SJSA1 (cell line): ENCODE data around the gene ADK. TPM values are rescaled to one million over a fixed set of nuclear protein-coding genes. Genes with fewer than 3 reads are reported as not detected.

ENCODE experiments used
- DNase-seq, 2 experiments: peaks; one replicate each; pipeline ENCODE4 v3.0.0-alpha.2; 2015 to 2020; ENCODE audit warnings: low spot score in 2 of 2, low read depth in 1 of 2
- H3K27ac ChIP-seq: fragments of 250-450 bp; sonication (Bioruptor Pico); 2 replicates; pipeline ENCODE4 v1.5.1; 2020; ENCODE audit warnings: mild to moderate bottlenecking, moderate library complexity
- H3K27me3 ChIP-seq: fragments of 250-450 bp; sonication (Bioruptor Pico); replicated peaks from 2 replicates; pipeline ENCODE4 v1.5.1; 2020; ENCODE audit warnings: mild to moderate bottlenecking, moderate library complexity
- H3K36me3 ChIP-seq: fragments of 250-450 bp; sonication (Bioruptor Pico); 2 replicates; pipeline ENCODE4 v1.5.1; 2020; ENCODE audit warnings: mild to moderate bottlenecking
- H3K4me1 ChIP-seq: fragments of 250-450 bp; sonication (Bioruptor Pico); replicated peaks from 2 replicates; pipeline ENCODE4 v1.6.1; 2021; ENCODE audit warnings: mild to moderate bottlenecking
- H3K4me3 ChIP-seq: fragments of 250-450 bp; sonication (Bioruptor Pico); 2 replicates; pipeline ENCODE4 v1.5.1; 2020; ENCODE audit warnings: mild to moderate bottlenecking
- H3K9me3 ChIP-seq: fragments of 250-450 bp; sonication (Bioruptor Pico); replicated peaks from 2 replicates; pipeline ENCODE4 v1.5.1; 2020; ENCODE audit warnings: mild to moderate bottlenecking
- total RNA-seq: library from RNA; depleted of rRNA; stranded (reverse); fragments of >200 nt; shearing (Covaris generic); gene quantifications from 2 replicates; pipeline ENCODE4 v1.2.3, GENCODE V29; 2014; rRNA removed

ADK gene
- total RNA-seq, 1 experiment from 2014 or later = 63.0 TPM

DNA sequence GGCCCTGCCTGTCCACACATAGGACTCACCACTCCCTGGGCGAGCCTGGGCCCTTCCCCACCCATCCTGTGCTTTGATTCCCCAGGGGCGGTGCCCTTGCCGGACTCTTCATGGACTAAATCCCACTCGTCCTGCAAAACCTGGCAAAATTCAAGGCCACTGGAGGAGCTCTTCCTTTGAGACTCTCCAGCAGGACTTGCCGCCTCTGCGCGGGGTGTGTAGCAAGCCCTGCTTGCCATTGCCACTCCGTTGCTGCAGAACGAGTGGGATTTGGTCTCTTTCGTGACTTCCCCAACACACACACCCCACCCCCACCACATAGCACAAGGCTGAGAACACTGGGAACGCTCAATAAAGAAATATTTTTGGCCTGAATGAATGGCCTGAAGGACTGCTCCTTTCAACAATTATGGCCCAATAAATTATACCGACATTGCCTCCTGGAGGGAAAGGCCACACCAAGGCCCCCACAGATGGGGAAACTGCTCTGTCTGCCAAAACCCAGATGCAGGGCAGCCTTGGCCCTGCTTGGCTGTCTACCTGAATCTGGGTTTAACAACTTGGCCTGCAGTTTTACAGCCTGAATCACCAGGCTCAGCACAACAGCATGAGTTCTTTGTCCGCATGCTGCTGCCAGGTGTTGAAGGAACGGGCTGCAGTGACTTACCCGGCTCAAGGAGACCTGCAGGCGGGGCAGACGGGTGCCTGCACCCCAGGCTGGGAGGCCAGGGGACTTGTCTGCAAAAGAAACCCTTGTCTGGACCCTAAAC is 602.6 kb downstream of the ADK start:
- Histone ChIP-seq H3K9me3 (no peaks in the 10 kb centered on the region), H3K27me3 (no peaks in the 10 kb centered on the region), H3K4me1 (no peaks in the 10 kb centered on the region), H3K4me3 (no peak overlapping the region), H3K36me3 (no peaks in the 10 kb centered on the region), H3K27ac (no peak overlapping the region)
- DNase-seq = no peak

DNA sequence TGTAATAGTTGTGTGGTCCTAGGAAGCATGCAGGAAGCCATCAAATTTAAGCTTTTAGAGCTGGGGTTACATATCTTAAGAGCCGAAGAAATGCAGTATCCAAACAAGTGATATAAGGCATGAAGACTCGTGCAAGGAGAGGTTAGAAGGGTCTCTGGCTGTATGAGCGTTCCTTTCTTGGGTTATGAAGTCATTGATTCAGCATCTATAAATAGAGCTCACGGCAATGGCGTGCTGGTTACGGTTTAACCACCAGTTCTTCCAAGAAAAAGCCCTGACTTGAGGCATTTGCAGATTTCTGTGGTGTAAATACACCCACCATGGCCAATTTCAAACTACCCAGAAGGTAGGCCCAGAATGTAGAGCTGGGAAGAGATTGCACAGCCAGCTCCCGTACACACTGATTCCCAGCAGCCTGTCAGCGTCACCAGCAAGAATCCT is 603.4 kb downstream of the ADK start:
- H3K36me3 ChIP-seq = no peaks in the 10 kb centered on the region
- no peaks in the 10 kb centered on the region for H3K9me3 ChIP-seq
- H3K4me1 ChIP-seq = no peaks in the 10 kb centered on the region
- no peak overlapping the region for H3K27ac ChIP-seq
- no peaks in the 10 kb centered on the region for H3K27me3 ChIP-seq
- no peak for DNase-seq
- H3K4me3 ChIP-seq = no peak overlapping the region

DNA sequence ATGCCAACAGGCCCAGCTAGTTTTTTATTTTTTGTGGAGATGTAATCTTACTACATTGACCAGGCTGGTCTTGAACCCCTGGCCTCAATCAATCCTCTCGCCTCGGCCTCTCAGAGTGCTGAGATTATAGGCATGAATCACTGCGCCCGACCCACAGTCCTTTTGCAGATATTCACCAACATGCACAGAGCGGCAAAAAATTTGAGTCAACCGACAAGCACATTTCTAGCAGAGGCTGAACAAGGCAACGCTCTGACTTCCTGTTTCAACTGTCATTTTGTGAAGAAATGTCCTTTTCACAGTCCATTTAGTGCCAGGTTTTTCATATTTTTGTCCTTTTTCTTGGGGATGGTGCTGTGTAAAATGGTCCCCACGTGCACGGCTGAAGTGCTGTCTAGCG is 604.3 kb downstream of the ADK start:
- Histone ChIP-seq H3K9me3 (no peaks in the 10 kb centered on the region), H3K27me3 (no peaks in the 10 kb centered on the region), H3K27ac (no peak overlapping the region), H3K4me1 (no peaks in the 10 kb centered on the region), H3K36me3 (no peaks in the 10 kb centered on the region), H3K4me3 (no peak overlapping the region)
- DNase-seq = no peak

Other genes starting within 250 kb of the ADK start
- gene PLAU, start 240.1 kb upstream of the ADK start, total RNA-seq = 4.7 and 6.0 TPM in 2 replicates
- gene VCL, start 153.1 kb upstream of the ADK start, total RNA-seq = 313 and 378 TPM in 2 replicates
- gene AP3M1, start 393 bp upstream of the ADK start, total RNA-seq = 31.4 and 38.8 TPM in 2 replicates